ENCODE data around the gene LUC7L3.
"Not testable (repeated sequence)": the region's sequence is repeated elsewhere in the genome, so short reads cannot be mapped to it uniquely, and the experiment has no call there.

LUC7L3 gene

GRCh38 chr17:50790618-50791017 is 71.2 kb downstream of the LUC7L3 start:
- DNase-seq = no peak

DNA sequence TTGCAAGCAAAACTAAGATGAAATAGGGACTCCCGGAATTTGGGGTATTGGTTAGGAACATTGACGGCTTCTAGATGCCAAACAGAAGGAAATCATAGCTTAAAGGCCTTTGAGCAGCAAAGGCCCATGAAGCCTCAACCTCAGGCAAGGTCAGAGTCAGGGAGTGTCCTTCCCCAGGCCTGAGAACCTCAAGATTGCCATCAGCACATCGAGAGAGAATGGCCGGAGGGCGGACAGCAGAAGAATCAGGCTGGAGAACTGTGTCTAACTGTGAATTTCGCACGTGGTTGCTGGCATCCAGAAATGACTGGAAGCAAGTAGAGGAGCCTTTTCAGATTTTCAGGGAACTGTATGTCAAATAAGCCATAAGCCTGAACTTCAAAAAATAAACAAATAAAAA is 72.7 kb downstream of the LUC7L3 start:
- DNase-seq = no peak

- DNase-seq = no peak
These were observed 73.6 kb downstream of the LUC7L3 start for GRCh38 chr17:50793007-50793406.

GRCh38 chr17:50794361-50794760 is 75.0 kb downstream of the LUC7L3 start:
- DNase-seq = no peak

DNA sequence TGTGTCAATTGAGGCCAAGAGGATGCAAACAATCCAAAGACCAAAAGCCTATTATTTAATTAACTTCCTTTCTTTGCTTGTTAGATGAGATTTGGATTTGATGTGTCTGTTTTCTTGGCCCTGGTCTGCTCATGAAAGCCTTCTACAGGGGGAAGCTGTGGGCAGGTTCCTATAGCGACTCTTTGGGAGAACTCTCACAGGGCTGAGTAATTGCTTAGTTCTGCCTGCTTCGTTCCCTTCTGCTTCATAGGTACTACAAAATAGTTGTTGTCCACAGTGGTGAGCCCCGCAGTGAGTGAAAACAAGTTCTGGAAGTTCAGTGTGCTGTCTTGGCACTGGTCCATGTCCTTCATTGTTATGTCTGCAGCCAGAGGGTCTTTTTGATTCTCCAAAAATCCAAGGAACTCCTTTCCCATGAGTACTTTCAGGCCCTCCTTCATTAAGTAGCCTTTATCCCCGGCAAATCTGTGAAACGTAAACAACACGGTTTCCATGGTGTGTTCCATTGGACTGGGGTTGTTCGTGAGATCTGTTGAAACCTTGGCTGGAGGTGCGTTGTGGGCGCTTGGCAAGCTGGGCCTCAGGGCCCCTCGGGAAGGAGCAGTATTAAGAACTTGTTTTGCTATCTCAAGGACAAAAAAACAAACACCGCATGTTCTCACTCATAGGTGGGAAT is 77.9 kb downstream of the LUC7L3 start:
- DNase-seq = no peak

- no peak for DNase-seq
These were observed 79.3 kb downstream of the LUC7L3 start for GRCh38 chr17:50798424-50799288.

GRCh38 chr17:50799582-50799981 is 80.2 kb downstream of the LUC7L3 start:
- DNase-seq = no peak

DNA sequence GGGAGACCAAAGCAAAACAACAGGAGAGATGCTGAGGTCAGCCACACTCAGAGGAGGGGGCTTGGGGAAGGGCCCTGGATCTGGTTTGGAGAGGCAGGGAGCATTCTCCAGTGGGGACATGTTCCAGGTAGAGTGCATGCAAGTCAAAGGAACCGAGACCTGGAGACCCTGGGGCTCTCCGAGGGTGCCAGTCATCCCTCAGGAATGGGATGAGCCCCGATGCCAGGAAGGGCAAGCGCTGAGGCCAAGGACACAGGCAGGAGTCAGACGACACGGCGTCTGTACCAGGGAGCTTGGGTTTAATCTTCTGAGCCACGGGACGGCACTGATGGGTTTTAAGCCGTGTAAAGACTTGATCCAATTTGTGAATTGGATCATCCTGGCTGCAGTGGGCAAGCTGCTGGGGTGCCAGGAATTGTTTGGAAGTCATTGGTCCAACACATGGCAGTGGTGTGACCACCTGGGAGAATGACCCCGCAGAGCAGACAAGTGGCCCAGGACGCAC is 80.8 kb downstream of the LUC7L3 start:
- no peak for DNase-seq

GRCh38 chr17:50802609-50803571 is 83.5 kb downstream of the LUC7L3 start:
- no peak for DNase-seq

- DNase-seq = no peak
These were observed 84.3 kb downstream of the LUC7L3 start for GRCh38 chr17:50803676-50804075.

- DNase-seq = not testable (repeated sequence)
These were observed 85.5 kb downstream of the LUC7L3 start for GRCh38 chr17:50804749-50805475.

GRCh38 chr17:50805486-50805885 is 86.1 kb downstream of the LUC7L3 start:
- no peak for DNase-seq

Data from activated T-cell treated with anti-CD3 and anti-CD28 coated beads, Interleukin-2, amount 50 U/mL, for 1 hour (primary cell).